Breast epithelium (tissue), 3 donors: ENCODE data around the gene PALMD.
A peak's percentile ranks its signal among the peaks of the same experiment; 100 is the strongest.

ENCODE experiments used
- POLR2A ChIP-seq: fragments of 450-650 bp; IDR thresholded peaks from one replicate; pipeline ENCODE4 v1.6.1; 2016; ENCODE audit warnings: antibody characterized with exemption, mild to moderate bottlenecking, moderate library complexity
- POLR2AphosphoS5 ChIP-seq, 3 donors: sonication (generic); formaldehyde crosslinking; IDR thresholded peaks; one replicate each; pipeline ENCODE4 v1.6.1; 2017; ENCODE audit warnings: antibody characterized with exemption in 3 of 3
- TF ChIP-seq, protein P1 (sequence below), 3 donors: fragments of 450-650 bp; IDR thresholded peaks; one replicate each; pipeline ENCODE4 v1.5.1; 2016 to 2017; ENCODE audit warnings: antibody characterized with exemption in 3 of 3, mild to moderate bottlenecking in 3 of 3, moderate library complexity in 3 of 3

- TF ChIP-seq, protein P1, sequence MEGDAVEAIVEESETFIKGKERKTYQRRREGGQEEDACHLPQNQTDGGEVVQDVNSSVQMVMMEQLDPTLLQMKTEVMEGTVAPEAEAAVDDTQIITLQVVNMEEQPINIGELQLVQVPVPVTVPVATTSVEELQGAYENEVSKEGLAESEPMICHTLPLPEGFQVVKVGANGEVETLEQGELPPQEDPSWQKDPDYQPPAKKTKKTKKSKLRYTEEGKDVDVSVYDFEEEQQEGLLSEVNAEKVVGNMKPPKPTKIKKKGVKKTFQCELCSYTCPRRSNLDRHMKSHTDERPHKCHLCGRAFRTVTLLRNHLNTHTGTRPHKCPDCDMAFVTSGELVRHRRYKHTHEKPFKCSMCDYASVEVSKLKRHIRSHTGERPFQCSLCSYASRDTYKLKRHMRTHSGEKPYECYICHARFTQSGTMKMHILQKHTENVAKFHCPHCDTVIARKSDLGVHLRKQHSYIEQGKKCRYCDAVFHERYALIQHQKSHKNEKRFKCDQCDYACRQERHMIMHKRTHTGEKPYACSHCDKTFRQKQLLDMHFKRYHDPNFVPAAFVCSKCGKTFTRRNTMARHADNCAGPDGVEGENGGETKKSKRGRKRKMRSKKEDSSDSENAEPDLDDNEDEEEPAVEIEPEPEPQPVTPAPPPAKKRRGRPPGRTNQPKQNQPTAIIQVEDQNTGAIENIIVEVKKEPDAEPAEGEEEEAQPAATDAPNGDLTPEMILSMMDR (IDR thresholded peaks at IDR 0.05): peak; percentile 12 to 45 (median 43)
- no peak for TF ChIP-seq POLR2A
- TF ChIP-seq POLR2AphosphoS5 (IDR thresholded peaks at IDR 0.05): peak in 1 of 3 donors; percentile 14
Observed at GRCh38 chr1:99685516-99686180, 39.7 kb downstream of the PALMD start.
